ENCODE measurements around the gene KLF2. TPM values are rescaled to one million over a fixed set of nuclear protein-coding genes. Genes with fewer than 3 reads are reported as not detected.
A peak's percentile ranks its signal among the peaks of the same experiment; 100 is the strongest.
"Not testable (repeated sequence)": the region's sequence is repeated elsewhere in the genome, so short reads cannot be mapped to it uniquely, and the experiment has no call there.

KLF2 gene
- total RNA-seq, 1 experiment from 2014 or later: 3.0 TPM

GRCh38 chr19:16330806-16331690, 6.4 kb downstream of the KLF2 start:
- no peak for DNase-seq (ENCODE audit: low read depth)
- in situ Hi-C loops (cut with HindIII; ENCODE audit: low pct_unique_long_range_greater_than_20kb, low sequenced_read_pairs): no loop called here

- DNase-seq (ENCODE audit: low read depth): no peak
Observed at GRCh38 chr19:16333001-16333586, 8.5 kb downstream of the KLF2 start.

GRCh38 chr19:16334411-16334810, 9.8 kb downstream of the KLF2 start:
- no peak for DNase-seq (ENCODE audit: low read depth)
- in situ Hi-C loops (cut with HindIII; ENCODE audit: low pct_unique_long_range_greater_than_20kb, low sequenced_read_pairs): no loop called here

More at GRCh38 chr19:16333001-16333586, 8.5 kb downstream of the KLF2 start:
- in situ Hi-C loops (cut with HindIII; ENCODE audit: low pct_unique_long_range_greater_than_20kb, low sequenced_read_pairs): no loop called here

GRCh38 chr19:16335226-16335625, 10.6 kb downstream of the KLF2 start:
- DNase-seq (ENCODE audit: low read depth): no peak
- in situ Hi-C loops (cut with HindIII; ENCODE audit: low pct_unique_long_range_greater_than_20kb, low sequenced_read_pairs): no loop called here

GRCh38 chr19:16336571-16336970, 11.9 kb downstream of the KLF2 start:
- in situ Hi-C loops (cut with HindIII; ENCODE audit: low pct_unique_long_range_greater_than_20kb, low sequenced_read_pairs): no loop called here

GRCh38 chr19:16337809-16338469, 13.3 kb downstream of the KLF2 start:
- in situ Hi-C loops (cut with HindIII; ENCODE audit: low pct_unique_long_range_greater_than_20kb, low sequenced_read_pairs): no loop called here
- no peak for DNase-seq (ENCODE audit: low read depth)

More at GRCh38 chr19:16336571-16336970, 11.9 kb downstream of the KLF2 start:
- no peak for DNase-seq (ENCODE audit: low read depth)

- DNase-seq (ENCODE audit: low read depth): peak; percentile 92
- in situ Hi-C loops (cut with HindIII; ENCODE audit: low pct_unique_long_range_greater_than_20kb, low sequenced_read_pairs): no loop called here
Observed at GRCh38 chr19:16338470-16339360, 14.1 kb downstream of the KLF2 start.

GRCh38 chr19:16339361-16339725, 14.7 kb downstream of the KLF2 start:
- in situ Hi-C loops (cut with HindIII; ENCODE audit: low pct_unique_long_range_greater_than_20kb, low sequenced_read_pairs): no loop called here
- no peak for DNase-seq (ENCODE audit: low read depth)

- DNase-seq (ENCODE audit: low read depth): peak; percentile 35
- in situ Hi-C loops (cut with HindIII; ENCODE audit: low pct_unique_long_range_greater_than_20kb, low sequenced_read_pairs): no loop called here
Observed at GRCh38 chr19:16340092-16340491, 15.5 kb downstream of the KLF2 start.

GRCh38 chr19:16340654-16341053, 16.0 kb downstream of the KLF2 start:
- DNase-seq (ENCODE audit: low read depth): no peak
- in situ Hi-C loops (cut with HindIII; ENCODE audit: low pct_unique_long_range_greater_than_20kb, low sequenced_read_pairs): no loop called here

- DNase-seq (ENCODE audit: low read depth): peak; percentile 88
- in situ Hi-C loops (cut with HindIII; ENCODE audit: low pct_unique_long_range_greater_than_20kb, low sequenced_read_pairs): no loop called here
Observed at GRCh38 chr19:16342002-16342715, 17.5 kb downstream of the KLF2 start.

- in situ Hi-C loops (cut with HindIII; ENCODE audit: low pct_unique_long_range_greater_than_20kb, low sequenced_read_pairs): no loop called here
- no peak for DNase-seq (ENCODE audit: low read depth)
Observed at GRCh38 chr19:16343156-16343555, 18.5 kb downstream of the KLF2 start.

- DNase-seq (ENCODE audit: low read depth): no peak
- in situ Hi-C loops (cut with HindIII; ENCODE audit: low pct_unique_long_range_greater_than_20kb, low sequenced_read_pairs): no loop called here
Observed at GRCh38 chr19:16345457-16345856, 20.8 kb downstream of the KLF2 start.

- in situ Hi-C loops (cut with HindIII; ENCODE audit: low pct_unique_long_range_greater_than_20kb, low sequenced_read_pairs): not testable (repeated sequence)
Observed at GRCh38 chr19:16347099-16347498, 22.5 kb downstream of the KLF2 start.

GRCh38 chr19:16347706-16348105, 23.1 kb downstream of the KLF2 start:
- in situ Hi-C loops (cut with HindIII; ENCODE audit: low pct_unique_long_range_greater_than_20kb, low sequenced_read_pairs): no loop called here
- DNase-seq (ENCODE audit: low read depth): no peak

More at GRCh38 chr19:16347099-16347498, 22.5 kb downstream of the KLF2 start:
- not testable (repeated sequence) for DNase-seq (ENCODE audit: low read depth)

GRCh38 chr19:16349551-16350152, 25.0 kb downstream of the KLF2 start:
- in situ Hi-C loops (cut with HindIII; ENCODE audit: low pct_unique_long_range_greater_than_20kb, low sequenced_read_pairs): loop anchor here (25.0 kb wide), 1 partner anchor 137 kb away; no protein-coding TSS in a partner anchor

GRCh38 chr19:16351133-16351809, 26.6 kb downstream of the KLF2 start:
- DNase-seq (ENCODE audit: low read depth): peak; percentile 38
- in situ Hi-C loops (cut with HindIII; ENCODE audit: low pct_unique_long_range_greater_than_20kb, low sequenced_read_pairs): loop anchor here (25.0 kb wide), 1 partner anchor 139 kb away; no protein-coding TSS in a partner anchor

More at GRCh38 chr19:16349551-16350152, 25.0 kb downstream of the KLF2 start:
- no peak for DNase-seq (ENCODE audit: low read depth)
